HL-60 (cell line): ENCODE measurements around the gene PIGR.

Experiments used
- CTCF ChIP-seq: IDR thresholded peaks from one replicate; pipeline ENCODE4 v1.5.1; 2011; ENCODE audit warnings: low read length, control low read depth, inconsistent platforms; ENCODE audit not compliant: insufficient read depth
- GABPA ChIP-seq: IDR thresholded peaks from 2 replicates; pipeline ENCODE4 v1.6.1; 2012; ENCODE audit warnings: low read depth
- POLR2AphosphoS5 ChIP-seq: IDR thresholded peaks from 2 replicates; pipeline ENCODE4 v1.6.1; 2012; ENCODE audit warnings: low read depth
- REST ChIP-seq: IDR thresholded peaks from 2 replicates; pipeline ENCODE4 v1.6.1; 2012; ENCODE audit warnings: low read depth; ENCODE audit not compliant: insufficient replicate concordance

GRCh38 chr1:206986885-206987284, 40.6 kb upstream of the PIGR start:
- TF ChIP-seq POLR2AphosphoS5 (no peak), REST (no peak), CTCF (no peak), GABPA (no peak)
